ENCODE measurements around the gene STATH.
"Not testable (repeated sequence)": the region's sequence is repeated elsewhere in the genome, so short reads cannot be mapped to it uniquely, and the experiment has no call there.

STATH gene

DNA sequence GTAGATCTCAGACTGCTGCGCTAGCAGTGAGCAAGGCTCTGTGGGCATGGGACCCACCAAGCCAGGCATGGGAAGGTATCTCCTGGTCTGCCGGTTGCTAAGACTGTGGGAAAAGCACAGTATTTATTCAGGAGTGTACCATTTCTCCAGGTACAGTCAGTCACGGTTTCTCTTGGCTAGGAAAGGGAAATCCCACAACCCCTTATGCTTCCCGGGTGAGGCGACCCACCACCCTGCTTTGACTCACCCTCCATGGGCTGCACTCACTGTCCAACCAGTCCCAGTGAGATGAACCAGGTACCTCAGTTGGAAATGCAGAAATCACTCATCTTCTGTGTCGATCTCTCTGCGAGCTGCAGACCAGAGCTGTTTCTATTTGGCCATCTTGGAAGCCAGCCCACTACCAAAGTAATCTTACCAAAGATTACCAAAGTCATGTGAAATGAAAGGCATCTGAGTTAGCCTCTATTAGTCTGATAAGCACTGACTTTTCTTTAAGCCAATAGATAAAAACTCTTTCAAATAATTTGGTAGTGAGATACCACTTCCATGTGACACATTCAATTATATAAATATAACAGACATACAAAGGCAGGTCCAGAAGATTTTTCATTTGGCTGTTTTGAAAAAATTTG, 46.0 kb downstream of the STATH start:
- no peak overlapping the region for H3K27ac ChIP-seq (ENCODE audit: low read depth, low read length, poor library complexity, severe bottlenecking)
- no peaks in the 10 kb centered on the region for H3K9me3 ChIP-seq (ENCODE audit: low read length)
- H3K4me1 ChIP-seq (ENCODE audit: insufficient read depth, low read length, severe bottlenecking), result no peaks in the 10 kb centered on the region
- no peak overlapping the region for H2AFZ ChIP-seq (ENCODE audit: low read length)
- no peaks in the 10 kb centered on the region for H4K20me1 ChIP-seq (ENCODE audit: insufficient read depth, low read length)
- H3K36me3 ChIP-seq (ENCODE audit: insufficient read depth, low read length), result no peaks in the 10 kb centered on the region
- H3K9me2 ChIP-seq (ENCODE audit: low read depth, low read length), result no peaks in the 10 kb centered on the region
- H3F3A ChIP-seq (ENCODE audit: insufficient read depth, low read length), result no peaks in the 10 kb centered on the region
- no peak overlapping the region for H3K4me3 ChIP-seq (ENCODE audit: low read depth, low read length, poor library complexity, severe bottlenecking)
- H3K4me2 ChIP-seq (ENCODE audit: low read length), result no peak overlapping the region
- TF ChIP-seq, protein P1, sequence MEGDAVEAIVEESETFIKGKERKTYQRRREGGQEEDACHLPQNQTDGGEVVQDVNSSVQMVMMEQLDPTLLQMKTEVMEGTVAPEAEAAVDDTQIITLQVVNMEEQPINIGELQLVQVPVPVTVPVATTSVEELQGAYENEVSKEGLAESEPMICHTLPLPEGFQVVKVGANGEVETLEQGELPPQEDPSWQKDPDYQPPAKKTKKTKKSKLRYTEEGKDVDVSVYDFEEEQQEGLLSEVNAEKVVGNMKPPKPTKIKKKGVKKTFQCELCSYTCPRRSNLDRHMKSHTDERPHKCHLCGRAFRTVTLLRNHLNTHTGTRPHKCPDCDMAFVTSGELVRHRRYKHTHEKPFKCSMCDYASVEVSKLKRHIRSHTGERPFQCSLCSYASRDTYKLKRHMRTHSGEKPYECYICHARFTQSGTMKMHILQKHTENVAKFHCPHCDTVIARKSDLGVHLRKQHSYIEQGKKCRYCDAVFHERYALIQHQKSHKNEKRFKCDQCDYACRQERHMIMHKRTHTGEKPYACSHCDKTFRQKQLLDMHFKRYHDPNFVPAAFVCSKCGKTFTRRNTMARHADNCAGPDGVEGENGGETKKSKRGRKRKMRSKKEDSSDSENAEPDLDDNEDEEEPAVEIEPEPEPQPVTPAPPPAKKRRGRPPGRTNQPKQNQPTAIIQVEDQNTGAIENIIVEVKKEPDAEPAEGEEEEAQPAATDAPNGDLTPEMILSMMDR (IDR thresholded peaks at IDR 0.05; ENCODE audit: low read length), result no peak
- TF ChIP-seq EZH2 (IDR thresholded peaks at IDR 0.05; ENCODE audit: borderline replicate concordance, low read length), result no peak
- no peaks in the 10 kb centered on the region for H3K79me2 ChIP-seq (ENCODE audit: insufficient read depth, low read length)
- H3K27me3 ChIP-seq (ENCODE audit: insufficient read depth, low read length), result no peaks in the 10 kb centered on the region
- H3K9ac ChIP-seq (ENCODE audit: low read length), result no peak overlapping the region

DNA sequence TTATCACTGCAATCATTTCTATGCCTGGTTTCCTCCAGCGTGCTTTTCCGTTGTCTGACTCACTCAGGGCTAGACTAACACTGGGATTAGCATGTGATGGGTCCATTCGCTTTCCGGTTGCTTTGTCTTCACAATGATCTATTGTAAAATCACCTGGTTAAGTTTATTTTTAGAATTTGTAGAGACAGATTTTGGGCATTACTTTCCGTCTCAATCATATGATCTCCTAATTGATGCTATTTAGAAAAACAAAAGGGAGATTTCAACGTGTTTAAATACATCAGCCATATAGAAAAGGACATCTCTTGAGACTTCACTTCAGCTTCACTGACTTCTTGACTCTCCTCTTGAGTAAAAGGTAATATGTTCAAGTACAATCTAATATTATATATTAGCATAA, 54.4 kb downstream of the STATH start, which contains the start of gene HTN1:
Gene HTN1, plus strand, starts transcription at position 301 of the 400 bp plus-strand sequence. CDS start 2,639 bp downstream, outside the sequence.
- H3K27ac ChIP-seq (ENCODE audit: low read depth, low read length, poor library complexity, severe bottlenecking); H3K79me2 ChIP-seq (ENCODE audit: insufficient read depth, low read length); H3K4me3 ChIP-seq (ENCODE audit: low read depth, low read length, poor library complexity, severe bottlenecking); H2AFZ ChIP-seq (ENCODE audit: low read length); H3K9me2 ChIP-seq (ENCODE audit: low read depth, low read length); H3F3A ChIP-seq (ENCODE audit: insufficient read depth, low read length); H3K4me1 ChIP-seq (ENCODE audit: insufficient read depth, low read length, severe bottlenecking); H3K9ac ChIP-seq (ENCODE audit: low read length); H4K20me1 ChIP-seq (ENCODE audit: insufficient read depth, low read length); H3K27me3 ChIP-seq (ENCODE audit: insufficient read depth, low read length); H3K9me3 ChIP-seq (ENCODE audit: low read length); H3K4me2 ChIP-seq (ENCODE audit: low read length); H3K36me3 ChIP-seq (ENCODE audit: insufficient read depth, low read length): not testable (repeated sequence)
